ENCODE data around the gene AUNIP. TPM values are rescaled to one million over a fixed set of nuclear protein-coding genes. Genes with fewer than 3 reads are reported as not detected.

AUNIP gene
- total and polyA plus RNA-seq, 2 donors (not counting 3 experiments of a cell fraction or from before 2014, with no cell fraction given), result 1.8 to 4.5 TPM

GRCh38 chr1:25820247-25821111 lies 38.8 kb downstream of the AUNIP start:
- ChIA-PET POLR2A (interaction anchor here (0.6 kb wide), 1 partner anchor 23 kb away, joined by 4 read pairs; no protein-coding TSS in a partner anchor), CTCF (interaction anchor here (0.8 to 1.5 kb wide), 7 partner anchors 10 to 336 kb away, joined by 3 to 8 read pairs (median 3); partner anchors contain the start of gene PAFAH2)
- FAIRE-seq, result peak; percentile 66
- DNase-seq (ENCODE audit: low read depth, low spot score), result peak; percentile 51
- Histone ChIP-seq H3K27me3 (ENCODE audit: control insufficient read depth in 2 of 2, insufficient read depth in 2 of 2, low read length in 2 of 2) (no peaks in the 10 kb centered on the region), H4K20me1 (replicated peaks; ENCODE audit: control insufficient read depth, extremely low read depth, insufficient read depth, low read length) (no peaks in the 10 kb centered on the region), H3K4me2 (ENCODE audit: insufficient read depth, low read length) (peak overlapping the region; percentile 38), H3K36me3 (ENCODE audit: control insufficient read depth in 2 of 2, extremely low read depth in 1 of 2, insufficient read depth in 2 of 2, low read length in 2 of 2) (peaks cover 0 to 12% of the 10 kb centered on the region in 2 experiments), H3K4me1 (ENCODE audit: control insufficient read depth, extremely low read depth, insufficient read depth, low read length) (peaks cover 14% of the 10 kb centered on the region), H3K9ac (replicated peaks; ENCODE audit: extremely low read depth, insufficient read depth, low read length) (peak overlapping the region; percentile 82), H3K27ac (ENCODE audit: insufficient read depth, low read depth, low read length) (peak overlapping the region; percentile 47), H2AFZ (ENCODE audit: low read depth, low read length) (peak overlapping the region; percentile 81), H3K9me1 (replicated peaks; ENCODE audit: control insufficient read depth, extremely low read depth, insufficient read depth, low read length) (no peaks in the 10 kb centered on the region), H3K9me3 (replicated peaks; ENCODE audit: control insufficient read depth, insufficient read depth, low read length) (no peaks in the 10 kb centered on the region), H3K4me3 (replicated peaks in 1 of 3; ENCODE audit: insufficient read depth in 1 of 3, low read depth in 1 of 3, low read length in 3 of 3) (peak overlapping the region; percentile 74 to 80 (median 77)), H3K79me2 (ENCODE audit: control insufficient read depth, insufficient read depth, low read length) (peaks cover 9% of the 10 kb centered on the region)
- no peak for TF ChIP-seq CTCF (IDR thresholded peaks at IDR 0.05; ENCODE audit: extremely low read depth in 1 of 2, insufficient read depth in 1 of 2, low read depth in 1 of 2, low read length in 2 of 2)
- TF ChIP-seq POLR2AphosphoS5 (IDR thresholded peaks at IDR 0.05; ENCODE audit: insufficient read depth, low read depth, low read length), result peak; percentile 4
- dilution Hi-C loops (cut with MboI; ENCODE audit: extremely low pct_ligation_motif_present, low sequenced_read_pairs), result no loop called here
- intact Hi-C loops (cut with micrococcal nuclease), result loop anchor here (1.0 kb wide), 2 partner anchors 39 to 178 kb away; partner anchors contain the start of genes AUNIP and PAFAH2
- BruUV-seq (replicated peaks), result no TSS peak
